Urinary bladder (tissue), 4 donors: ENCODE results near the gene AFF1. TPM values are rescaled to one million over a fixed set of nuclear protein-coding genes. Genes with fewer than 3 reads are reported as not detected.
"Not testable (repeated sequence)": the region's sequence is repeated elsewhere in the genome, so short reads cannot be mapped to it uniquely, and the experiment has no call there.

Experiments
- DNase-seq: peaks from one replicate; pipeline ENCODE4 v3.0.0-alpha.2; 2015; ENCODE audit errors: extremely low spot score
- H3K27ac ChIP-seq: one replicate; pipeline ENCODE4 v1.5.1; 2013; ENCODE audit warnings: low read depth, mild to moderate bottlenecking, moderate library complexity
- H3K36me3 ChIP-seq: one replicate; pipeline ENCODE4 v1.6.1; 2013; ENCODE audit warnings: mild to moderate bottlenecking, moderate library complexity; ENCODE audit not compliant: insufficient read depth
- H3K4me1 ChIP-seq: one replicate; pipeline ENCODE4 v1.6.1; 2013; ENCODE audit warnings: mild to moderate bottlenecking, moderate library complexity; ENCODE audit not compliant: insufficient read depth
- H3K4me3 ChIP-seq: one replicate; pipeline ENCODE4 v1.5.1; 2013; ENCODE audit warnings: low read depth, low read length
- WGBS: extraction: QIAGEN DNeasy Blood & Tissue Kit; methylation state at CpG from one replicate; pipeline ENCODE4 v1.1.7; 2013; 5-methylcytosine and 5-hydroxymethylcytosine counted together
- polyA plus RNA-seq: library from polyadenylated mRNA; stranded (reverse); fragments of 200-250 nt; gene quantifications from one replicate; pipeline ENCODE4 v1.2.3, GENCODE V29; 2013
- total RNA-seq: library from RNA; depleted of rRNA; stranded (reverse); fragments of >200 nt; gene quantifications from one replicate; pipeline ENCODE4 v1.2.3, GENCODE V29; 2014
- donor health status: healthy with polysubstance abuse.
- donor health status: healthy.

Gene AFF1
- total and polyA plus RNA-seq, 2 donors, result 22.8 to 32.8 TPM

GRCh38 chr4:87030124-87030523 is 95.3 kb downstream of the AFF1 start:
- no peak overlapping the region for H3K27ac ChIP-seq
- H3K36me3 ChIP-seq, result no peaks in the 10 kb centered on the region
- 70% methylated on average over 4 of the region's 4 CpGs for WGBS
- no peak for DNase-seq
- peaks cover 8% of the 10 kb centered on the region for H3K4me1 ChIP-seq
- no peak overlapping the region for H3K4me3 ChIP-seq

GRCh38 chr4:87030755-87031441 is 96.1 kb downstream of the AFF1 start:
- Histone ChIP-seq H3K4me1 (peaks cover 7% of the 10 kb centered on the region), H3K36me3 (no peaks in the 10 kb centered on the region), H3K4me3 (no peak overlapping the region), H3K27ac (peak overlapping the region; percentile 25)
- 37% methylated on average over 13 of the region's 13 CpGs for WGBS
- no peak for DNase-seq

- H3K4me3 ChIP-seq, result no peak overlapping the region
- WGBS, result 17% methylated on average over 2 of the region's 2 CpGs
- H3K27ac ChIP-seq, result peak overlapping the region; percentile 23
- no peak for DNase-seq
- H3K4me1 ChIP-seq, result peaks cover 6% of the 10 kb centered on the region
- no peaks in the 10 kb centered on the region for H3K36me3 ChIP-seq
Measured at GRCh38 chr4:87031920-87032319, 97.1 kb downstream of the AFF1 start.

- Histone ChIP-seq H3K4me1 (peaks cover 6% of the 10 kb centered on the region), H3K27ac (no peak overlapping the region), H3K36me3 (no peaks in the 10 kb centered on the region), H3K4me3 (no peak overlapping the region)
- no peak for DNase-seq
- 66% methylated on average over 3 of the region's 3 CpGs for WGBS
Measured at GRCh38 chr4:87032884-87033533, 98.2 kb downstream of the AFF1 start.

- WGBS, result 82% methylated on average over 8 of the region's 8 CpGs
- Histone ChIP-seq H3K27ac (no peak overlapping the region), H3K36me3 (no peaks in the 10 kb centered on the region), H3K4me3 (no peak overlapping the region), H3K4me1 (peaks cover 9% of the 10 kb centered on the region)
- DNase-seq, result no peak
Measured at GRCh38 chr4:87033902-87034301, 99.1 kb downstream of the AFF1 start.

- H3K4me1 ChIP-seq, result peaks cover 10% of the 10 kb centered on the region
- 73% methylated on average over 3 of the region's 3 CpGs for WGBS
- H3K36me3 ChIP-seq, result no peaks in the 10 kb centered on the region
- no peak overlapping the region for H3K4me3 ChIP-seq
- no peak for DNase-seq
- no peak overlapping the region for H3K27ac ChIP-seq
Measured at GRCh38 chr4:87034527-87034926, 99.7 kb downstream of the AFF1 start.

GRCh38 chr4:87035881-87036509 is 101.2 kb downstream of the AFF1 start:
- 73% methylated on average over 3 of the region's 3 CpGs for WGBS
- H3K4me1 ChIP-seq, result peaks cover 10% of the 10 kb centered on the region

GRCh38 chr4:87036713-87037112 is 101.9 kb downstream of the AFF1 start:
- no peak overlapping the region for H3K4me3 ChIP-seq
- H3K36me3 ChIP-seq, result no peaks in the 10 kb centered on the region
- H3K4me1 ChIP-seq, result peaks cover 8% of the 10 kb centered on the region
- DNase-seq, result no peak
- WGBS, result 73% methylated on average over 4 of the region's 4 CpGs
- no peak overlapping the region for H3K27ac ChIP-seq

More at GRCh38 chr4:87035881-87036509, 101.2 kb downstream of the AFF1 start:
- DNase-seq, result no peak
- Histone ChIP-seq H3K27ac (no peak overlapping the region), H3K4me3 (no peak overlapping the region), H3K36me3 (no peaks in the 10 kb centered on the region)

GRCh38 chr4:87037171-87037570 is 102.4 kb downstream of the AFF1 start:
- H3K27ac ChIP-seq, H3K36me3 ChIP-seq, H3K4me3 ChIP-seq, H3K4me1 ChIP-seq, DNase-seq: not testable (repeated sequence)
- 65% methylated on average over 7 of the region's 7 CpGs for WGBS

- DNase-seq, result no peak
- Histone ChIP-seq H3K27ac (peak overlapping the region; percentile 69), H3K4me1 (peaks cover 6% of the 10 kb centered on the region), H3K36me3 (no peaks in the 10 kb centered on the region), H3K4me3 (no peak overlapping the region)
- 25% methylated on average over 5 of the region's 5 CpGs for WGBS
Measured at GRCh38 chr4:87037671-87038334, 103.0 kb downstream of the AFF1 start.

GRCh38 chr4:87038837-87039615 is 104.2 kb downstream of the AFF1 start:
- H3K36me3 ChIP-seq, result no peaks in the 10 kb centered on the region
- DNase-seq, result no peak
- peak overlapping the region; percentile 69 for H3K27ac ChIP-seq
- H3K4me1 ChIP-seq, result peaks cover 3% of the 10 kb centered on the region
- H3K4me3 ChIP-seq, result no peak overlapping the region
- WGBS, result 27% methylated on average over 8 of the region's 8 CpGs

- Histone ChIP-seq H3K27ac (peak overlapping the region; percentile 34), H3K4me1 (peaks cover 3% of the 10 kb centered on the region), H3K4me3 (no peak overlapping the region), H3K36me3 (no peaks in the 10 kb centered on the region)
- WGBS, result 81% methylated on average over 3 of the region's 3 CpGs
- DNase-seq, result no peak
Measured at GRCh38 chr4:87041141-87041540, 106.3 kb downstream of the AFF1 start.

GRCh38 chr4:87042221-87042620 is 107.4 kb downstream of the AFF1 start:
- H3K36me3 ChIP-seq, result peaks cover 3% of the 10 kb centered on the region
- H3K4me1 ChIP-seq, result peaks cover 3% of the 10 kb centered on the region
- 79% methylated on average over 1 of the region's 1 CpG for WGBS
- H3K4me3 ChIP-seq, result no peak overlapping the region
- no peak overlapping the region for H3K27ac ChIP-seq
- DNase-seq, result no peak
